Measurements from ENCODE around the gene PCDHB7. TPM values are rescaled to one million over a fixed set of nuclear protein-coding genes. Genes with fewer than 3 reads are reported as not detected.

Gene PCDHB7
- total and polyA plus RNA-seq, 2 of the 4 experiments (the other 2 are of a cell fraction), result 0.18 to 0.38 TPM

GRCh38 chr5:141135718-141136266 lies 36.7 kb upstream of the PCDHB7 start:
- ATAC-seq (ENCODE audit: low read depth) (no peak), DNase-seq (no peak)
- no peak overlapping the region for H3K23ac ChIP-seq (ENCODE audit: low read depth, low read length)
- no peak overlapping the region for H2BK120ac ChIP-seq (ENCODE audit: low read depth, low read length)
- no peak overlapping the region for H2BK5ac ChIP-seq (ENCODE audit: low read depth, low read length, poor library complexity, severe bottlenecking)
- WGBS, 2 experiments (ENCODE audit: extremely low coverage in 2 of 2, insufficient read length in 1 of 2), result 22% methylated on average over 10 of the region's 19 CpGs; no CpG with 5 or more reads in 1 of the 2 experiments
- ChIA-PET CTCF (interaction anchor here (0.5 kb wide), 1 partner anchor 108 kb away, joined by 3 read pairs; no protein-coding TSS in a partner anchor), POLR2A (ENCODE audit: unreplicated experiment) (no interaction called here)
- no peak overlapping the region for H2AK9ac ChIP-seq (replicated peaks; ENCODE audit: low read depth, low read length, poor library complexity)
- peaks cover 3% of the 10 kb centered on the region; the same call in 1 of the 2 replicates for H3K9me3 ChIP-seq (ENCODE audit: control insufficient read depth, insufficient read depth, low read length)
- H2AK5ac ChIP-seq (ENCODE audit: low read depth, low read length), result no peak overlapping the region
- H3K4me1 ChIP-seq (ENCODE audit: control insufficient read depth, insufficient read depth, low read length), result no peaks in the 10 kb centered on the region
- H4K8ac ChIP-seq (ENCODE audit: low read depth in 2 of 2, low read length in 2 of 2), result no peak overlapping the region
- TF ChIP-seq RFX5 (IDR thresholded peaks at IDR 0.05; ENCODE audit: low read depth, low read length), result no peak
- no peak for TF ChIP-seq MAFK (IDR thresholded peaks at IDR 0.05; ENCODE audit: low read depth, low read length)
- no peak for TF ChIP-seq MAZ (IDR thresholded peaks at IDR 0.05; ENCODE audit: borderline replicate concordance, low read depth, low read length)
- TF ChIP-seq ELK1 (IDR thresholded peaks at IDR 0.05; ENCODE audit: borderline replicate concordance, low read depth, low read length), result no peak
- TF ChIP-seq CTCF (conservative IDR thresholded peaks at IDR 0.05; ENCODE audit: low read depth, low read length), result no peak
- no peak for TF ChIP-seq BHLHE40 (IDR thresholded peaks at IDR 0.05; ENCODE audit: low read depth, low read length)
- TF ChIP-seq CHD1 (IDR thresholded peaks at IDR 0.05; ENCODE audit: low read depth, low read length), result no peak
- no peak for TF ChIP-seq USF2 (IDR thresholded peaks at IDR 0.05; ENCODE audit: low read depth, low read length)
- TF ChIP-seq SMC3 (IDR thresholded peaks at IDR 0.05; ENCODE audit: low read depth, low read length), result no peak
- TF ChIP-seq CEBPB (IDR thresholded peaks at IDR 0.05; ENCODE audit: low read depth, low read length), result no peak
- H4K20me1 ChIP-seq (ENCODE audit: insufficient read depth, low read length), result no peaks in the 10 kb centered on the region
- H2BK15ac ChIP-seq (ENCODE audit: low read depth, low read length), result no peak overlapping the region
- in situ Hi-C loops (cut with MboI; ENCODE audit: low sequenced_read_pairs), result no loop called here
- no peak overlapping the region for H4K5ac ChIP-seq (ENCODE audit: low read depth, low read length)
- H3K56ac ChIP-seq (ENCODE audit: extremely low read depth, insufficient read depth, low read length), result no peak overlapping the region
- H3K9me1 ChIP-seq (ENCODE audit: insufficient read depth, low read length), result no peaks in the 10 kb centered on the region
- no peak overlapping the region for H3K27ac ChIP-seq (ENCODE audit: insufficient read depth, low read length)
- no peak overlapping the region for H3K4ac ChIP-seq (ENCODE audit: low read depth, low read length)
- H2BK20ac ChIP-seq (ENCODE audit: low read depth, low read length), result no peak overlapping the region
- H3K4me2 ChIP-seq (ENCODE audit: low read depth, low read length), result no peak overlapping the region
- no peak overlapping the region for H2AFZ ChIP-seq (replicated peaks; ENCODE audit: low read length, poor library complexity)
- no peaks in the 10 kb centered on the region for H3K79me1 ChIP-seq (ENCODE audit: low read depth in 1 of 2, low read length in 2 of 2)
- intact Hi-C loops (cut with micrococcal nuclease), result no loop called here
- peak overlapping the region; percentile 45; the same call in 1 of the 2 replicates for H3K4me3 ChIP-seq (ENCODE audit: insufficient read depth, low read depth, low read length)
- BruUV-seq (replicated peaks), result no TSS peak
- H3K18ac ChIP-seq (ENCODE audit: low read depth, low read length), result no peak overlapping the region
- dilution Hi-C loops (cut with HindIII; ENCODE audit: low sequenced_read_pairs, unreplicated experiment), result no loop called here
- no peak overlapping the region; the same call in 1 of the 2 replicates for H3K9ac ChIP-seq (ENCODE audit: low read depth, low read length)
- no peaks in the 10 kb centered on the region for H3K36me3 ChIP-seq (ENCODE audit: control insufficient read depth, insufficient read depth, low read length)
- H3K27me3 ChIP-seq (ENCODE audit: control insufficient read depth, insufficient read depth, low read length), result no peaks in the 10 kb centered on the region
- H3K14ac ChIP-seq (replicated peaks; ENCODE audit: low read depth, low read length), result no peak overlapping the region
- H4K91ac ChIP-seq (ENCODE audit: insufficient read depth, low read depth, low read length), result no peak overlapping the region

Measured in IMR-90 (cell line).